Body of pancreas (tissue), 4 donors: ENCODE results near the gene DOCK9.

Experiments used
- POLR2A ChIP-seq, 3 donors: fragments of 450-650 bp; IDR thresholded peaks; one replicate each; pipeline ENCODE4 v1.6.1; 2016; ENCODE audit warnings: antibody characterized with exemption in 3 of 3, mild to moderate bottlenecking in 2 of 3
- TF ChIP-seq, protein P1 (sequence below), 7 experiments: fragments of 450-650 bp in 4 of 7; fragments of 200-600 bp in 3 of 7; sonication (generic) in 3 of 7; IDR thresholded peaks; one replicate each; pipeline ENCODE4 v1.5.1; 2016 to 2019; ENCODE audit warnings: antibody characterized with exemption in 7 of 7

DNA sequence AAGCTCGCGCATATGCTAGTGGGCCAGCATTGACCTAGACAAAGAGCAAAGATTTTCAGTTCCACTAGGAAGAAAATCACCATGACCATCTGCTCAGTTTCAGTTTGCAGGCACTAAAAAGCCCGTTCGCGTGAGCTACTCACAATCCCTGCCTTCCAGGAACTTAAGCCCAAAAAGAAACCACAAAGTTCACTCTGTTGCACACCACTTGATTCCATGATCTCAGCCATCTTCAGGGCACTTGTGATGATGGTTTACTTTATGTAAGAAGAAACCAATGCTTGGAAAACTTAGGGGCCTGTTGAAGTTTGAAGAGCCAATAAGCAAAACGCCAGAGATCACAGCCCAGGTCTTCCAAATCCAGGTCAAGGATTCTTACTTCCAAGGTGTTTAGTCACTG is 180.4 kb downstream of the DOCK9 start:
- TF ChIP-seq, protein P1, sequence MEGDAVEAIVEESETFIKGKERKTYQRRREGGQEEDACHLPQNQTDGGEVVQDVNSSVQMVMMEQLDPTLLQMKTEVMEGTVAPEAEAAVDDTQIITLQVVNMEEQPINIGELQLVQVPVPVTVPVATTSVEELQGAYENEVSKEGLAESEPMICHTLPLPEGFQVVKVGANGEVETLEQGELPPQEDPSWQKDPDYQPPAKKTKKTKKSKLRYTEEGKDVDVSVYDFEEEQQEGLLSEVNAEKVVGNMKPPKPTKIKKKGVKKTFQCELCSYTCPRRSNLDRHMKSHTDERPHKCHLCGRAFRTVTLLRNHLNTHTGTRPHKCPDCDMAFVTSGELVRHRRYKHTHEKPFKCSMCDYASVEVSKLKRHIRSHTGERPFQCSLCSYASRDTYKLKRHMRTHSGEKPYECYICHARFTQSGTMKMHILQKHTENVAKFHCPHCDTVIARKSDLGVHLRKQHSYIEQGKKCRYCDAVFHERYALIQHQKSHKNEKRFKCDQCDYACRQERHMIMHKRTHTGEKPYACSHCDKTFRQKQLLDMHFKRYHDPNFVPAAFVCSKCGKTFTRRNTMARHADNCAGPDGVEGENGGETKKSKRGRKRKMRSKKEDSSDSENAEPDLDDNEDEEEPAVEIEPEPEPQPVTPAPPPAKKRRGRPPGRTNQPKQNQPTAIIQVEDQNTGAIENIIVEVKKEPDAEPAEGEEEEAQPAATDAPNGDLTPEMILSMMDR (IDR thresholded peaks at IDR 0.05): no peak
- TF ChIP-seq POLR2A (IDR thresholded peaks at IDR 0.05): no peak
